Esophagus (tissue), 2 donors: ENCODE measurements around the gene GNAS. TPM values are rescaled to one million over a fixed set of nuclear protein-coding genes. Genes with fewer than 3 reads are reported as not detected.

Source experiments
- H3K27ac ChIP-seq, 2 donors: one replicate each; pipeline ENCODE4 v1.5.1; 2013; ENCODE audit warnings: low read depth in 2 of 2, mild to moderate bottlenecking in 2 of 2, inconsistent platforms in 1 of 2, low read length in 1 of 2, moderate library complexity in 1 of 2
- H3K27me3 ChIP-seq, 2 donors: one replicate each; pipeline ENCODE4 v1.6.1; 2013; ENCODE audit warnings: low read length in 2 of 2, control low read depth in 1 of 2, mild to moderate bottlenecking in 1 of 2; ENCODE audit not compliant: insufficient read depth in 2 of 2, control insufficient read depth in 1 of 2
- H3K36me3 ChIP-seq, 2 donors: one replicate each; pipeline ENCODE4 v1.6.1; 2013; ENCODE audit warnings: low read length in 1 of 2; ENCODE audit not compliant: control insufficient read depth in 2 of 2, insufficient read depth in 2 of 2
- H3K4me1 ChIP-seq, 2 donors: one replicate each; pipeline ENCODE4 v1.6.1; 2013; ENCODE audit warnings: low read length in 1 of 2; ENCODE audit not compliant: control insufficient read depth in 2 of 2, insufficient read depth in 2 of 2
- H3K4me3 ChIP-seq, 2 donors: one replicate each; pipeline ENCODE4 v1.5.1; 2013; ENCODE audit warnings: low read length in 2 of 2, mild to moderate bottlenecking in 2 of 2, low read depth in 1 of 2, moderate library complexity in 1 of 2
- H3K9me3 ChIP-seq, 2 donors: one replicate each; pipeline ENCODE4 v1.6.1; 2013; ENCODE audit warnings: mild to moderate bottlenecking in 2 of 2, low read depth in 1 of 2, low read length in 1 of 2, moderate library complexity in 1 of 2; ENCODE audit not compliant: control insufficient read depth in 2 of 2, insufficient read depth in 1 of 2
- whole genome bisulfite sequencing, 2 donors: extraction: QIAGEN DNeasy Blood & Tissue Kit; methylation state at CpG; one replicate each; pipeline ENCODE4 v1.1.7; 2013; 5-methylcytosine and 5-hydroxymethylcytosine counted together
- polyA plus RNA-seq, 2 donors: library from polyadenylated mRNA; stranded (reverse); fragments of 200-250 nt; gene quantifications; one replicate each; pipeline ENCODE4 v1.2.3, GENCODE V29; 2013
- donor health status: healthy with polysubstance abuse.
- donor health status: Bipolar disorder and iron deficiency.

The GNAS gene
- polyA plus RNA-seq, 2 donors: 590 to 1,519 TPM

- Histone ChIP-seq H3K36me3 (no peaks in the 10 kb centered on the region), H3K4me3 (no peak overlapping the region), H3K4me1 (no peaks in the 10 kb centered on the region), H3K27ac (no peak overlapping the region), H3K27me3 (no peaks in the 10 kb centered on the region), H3K9me3 (no peaks in the 10 kb centered on the region)
- 37 to 38% methylated on average over 2 of the region's 2 CpGs for WGBS, 2 donors
Observed at GRCh38 chr20:58864346-58864745, 11.8 kb downstream of the GNAS start.

GRCh38 chr20:58865843-58866242 lies 13.3 kb downstream of the GNAS start:
- Histone ChIP-seq H3K36me3 (no peaks in the 10 kb centered on the region), H3K9me3 (no peaks in the 10 kb centered on the region), H3K27me3 (no peaks in the 10 kb centered on the region), H3K4me1 (no peaks in the 10 kb centered on the region), H3K4me3 (no peak overlapping the region), H3K27ac (no peak overlapping the region)
- WGBS, 2 donors: 89 to 91% methylated on average over 2 of the region's 2 CpGs

- WGBS, 2 donors: 62 to 74% methylated on average over 5 of the region's 5 CpGs
- H3K4me1 ChIP-seq: no peaks in the 10 kb centered on the region
- H3K9me3 ChIP-seq: no peaks in the 10 kb centered on the region
- H3K27ac ChIP-seq: no peak overlapping the region
- H3K36me3 ChIP-seq: no peaks in the 10 kb centered on the region
- no peaks in the 10 kb centered on the region for H3K27me3 ChIP-seq
- H3K4me3 ChIP-seq: no peak overlapping the region
Observed at GRCh38 chr20:58867211-58867610, 14.7 kb downstream of the GNAS start.

- H3K4me1 ChIP-seq: no peaks in the 10 kb centered on the region
- H3K27ac ChIP-seq: no peak overlapping the region
- H3K27me3 ChIP-seq: no peaks in the 10 kb centered on the region
- H3K4me3 ChIP-seq: no peak overlapping the region
- H3K36me3 ChIP-seq: no peaks in the 10 kb centered on the region
- WGBS, 2 donors: 48 to 57% methylated on average over 14 of the region's 14 CpGs
- H3K9me3 ChIP-seq: no peaks in the 10 kb centered on the region
Observed at GRCh38 chr20:58868795-58869194, 16.3 kb downstream of the GNAS start.

GRCh38 chr20:58869662-58870227 lies 17.2 kb downstream of the GNAS start:
- Histone ChIP-seq H3K36me3 (no peaks in the 10 kb centered on the region), H3K4me3 (no peak overlapping the region), H3K27me3 (no peaks in the 10 kb centered on the region), H3K9me3 (no peaks in the 10 kb centered on the region), H3K4me1 (no peaks in the 10 kb centered on the region), H3K27ac (no peak overlapping the region)
- 75 to 82% methylated on average over 7 of the region's 7 CpGs for WGBS, 2 donors

- 45 to 49% methylated on average over 7 of the region's 7 CpGs for WGBS, 2 donors
Observed at GRCh38 chr20:58870293-58871014, 17.9 kb downstream of the GNAS start.

GRCh38 chr20:58871533-58872102 lies 19.1 kb downstream of the GNAS start:
- Histone ChIP-seq H3K9me3 (no peaks in the 10 kb centered on the region), H3K4me1 (no peaks in the 10 kb centered on the region), H3K36me3 (no peaks in the 10 kb centered on the region), H3K27ac (no peak overlapping the region), H3K4me3 (no peak overlapping the region), H3K27me3 (no peaks in the 10 kb centered on the region)
- WGBS, 2 donors: 81 to 82% methylated on average over 8 of the region's 8 CpGs

More at GRCh38 chr20:58870293-58871014, 17.9 kb downstream of the GNAS start:
- no peak overlapping the region for H3K27ac ChIP-seq
- H3K4me1 ChIP-seq: no peaks in the 10 kb centered on the region
- no peaks in the 10 kb centered on the region for H3K27me3 ChIP-seq
- H3K9me3 ChIP-seq: no peaks in the 10 kb centered on the region
- no peak overlapping the region for H3K4me3 ChIP-seq
- H3K36me3 ChIP-seq: no peaks in the 10 kb centered on the region

GRCh38 chr20:58874469-58874868 lies 22.0 kb downstream of the GNAS start:
- no peaks in the 10 kb centered on the region for H3K9me3 ChIP-seq
- H3K4me3 ChIP-seq: no peak overlapping the region
- no peaks in the 10 kb centered on the region for H3K36me3 ChIP-seq
- H3K4me1 ChIP-seq: no peaks in the 10 kb centered on the region
- WGBS, 2 donors: 98 to 100% methylated on average over 1 of the region's 1 CpG
- H3K27ac ChIP-seq: no peak overlapping the region
- no peaks in the 10 kb centered on the region for H3K27me3 ChIP-seq

- WGBS, 2 donors: 82 to 92% methylated on average over 3 of the region's 3 CpGs
Observed at GRCh38 chr20:58875111-58875510, 22.6 kb downstream of the GNAS start.

More at GRCh38 chr20:58875111-58875510, 22.6 kb downstream of the GNAS start:
- no peak overlapping the region for H3K27ac ChIP-seq
- no peaks in the 10 kb centered on the region for H3K27me3 ChIP-seq
- H3K9me3 ChIP-seq: no peaks in the 10 kb centered on the region
- H3K4me1 ChIP-seq: no peaks in the 10 kb centered on the region
- H3K36me3 ChIP-seq: no peaks in the 10 kb centered on the region
- H3K4me3 ChIP-seq: no peak overlapping the region
